ENCODE data around the gene TCEA3. TPM values are rescaled to one million over a fixed set of nuclear protein-coding genes. Genes with fewer than 3 reads are reported as not detected.

Gene TCEA3
- total and polyA plus RNA-seq, 10 of the 15 experiments (the other 5 are each of a cell fraction or from before 2014, with no cell fraction given): 0.06 to 0.23 (median 0.08) TPM; not detected in 7

GRCh38 chr1:23344111-23344986 lies 80.2 kb downstream of the TCEA3 start, which contains the start of gene HNRNPR (continued):
- TF ChIP-seq TCF3 (IDR thresholded peaks at IDR 0.05; ENCODE audit: borderline replicate concordance, insufficient read depth, low read depth, low read length) (peak; percentile 10; the same call in 1 of the 2 replicates), BACH1 (IDR thresholded peaks at IDR 0.05; ENCODE audit: borderline replicate concordance) (peak; percentile 56), BHLHE40 (IDR thresholded peaks at IDR 0.05; ENCODE audit: borderline replicate concordance in 1 of 2, low read depth in 2 of 2, low read length in 1 of 2) (peak; percentile 62 to 66; a peak in 3 of 4 replicates), GABPA (IDR thresholded peaks at IDR 0.05; ENCODE audit: low read depth) (peak; percentile 67), KAT2A (conservative IDR thresholded peaks at IDR 0.05; ENCODE audit: control insufficient read depth, low read depth, low read length) (no peak), MLLT1 (IDR thresholded peaks at IDR 0.05) (no peak), ZNF274 (IDR thresholded peaks at IDR 0.05; ENCODE audit: insufficient read depth, insufficient read length) (no peak), PKNOX1 (IDR thresholded peaks at IDR 0.05) (peak; percentile 99), NFYA (IDR thresholded peaks at IDR 0.05; ENCODE audit: borderline replicate concordance, low read depth, low read length) (peak; percentile 43; the same call in 1 of the 2 replicates), IKZF2 (IDR thresholded peaks at IDR 0.05) (peak in 1 of 2 experiments; percentile 16; a peak in 1 of 4 replicates), TAF1 (IDR thresholded peaks at IDR 0.05; ENCODE audit: borderline replicate concordance, low read depth, low read length) (peak; percentile 93; the same call in 1 of the 2 replicates), IRF3 (IDR thresholded peaks at IDR 0.05) (peak; percentile 86), HDAC6 (IDR thresholded peaks at IDR 0.05; ENCODE audit: unreplicated experiment) (no peak), POLR2A (IDR thresholded peaks at IDR 0.05; ENCODE audit: low read depth, low read length) (peak; percentile 91), NFXL1 (IDR thresholded peaks at IDR 0.05; ENCODE audit: borderline replicate concordance) (no peak), POLR2AphosphoS2 (IDR thresholded peaks at IDR 0.05; ENCODE audit: low read depth, low read length) (peak; percentile 87), TCF7 (IDR thresholded peaks at IDR 0.05; ENCODE audit: borderline replicate concordance) (no peak), MYC (IDR thresholded peaks at IDR 0.05; ENCODE audit: insufficient read depth, insufficient read length, insufficient replicate concordance, low read length, severe bottlenecking) (peak; percentile 79), ZNF687 (IDR thresholded peaks at IDR 0.05) (peak; percentile 72), CREM (IDR thresholded peaks at IDR 0.05; ENCODE audit: low read depth) (peak; percentile 85)
